HEK293T (cell line): ENCODE data around the gene EGFLAM.

Experiments used
- BHLHE40 ChIP-seq: fragments of 450-650 bp; IDR thresholded peaks from 2 replicates; pipeline ENCODE4 v1.6.1; 2016; ENCODE audit warnings: mild to moderate bottlenecking, moderate library complexity, borderline replicate concordance
- ELF4 ChIP-seq: fragments of 450-650 bp; IDR thresholded peaks from 2 replicates; pipeline ENCODE4 v1.6.1; 2017; ENCODE audit warnings: antibody characterized with exemption
- FOXK2 ChIP-seq: fragments of 450-650 bp; IDR thresholded peaks from 2 replicates; pipeline ENCODE4 v1.6.1; 2016; ENCODE audit warnings: mild to moderate bottlenecking
- FOXM1 ChIP-seq: fragments of 450-650 bp; IDR thresholded peaks from 2 replicates; pipeline ENCODE4 v1.6.1; 2017; ENCODE audit warnings: mild to moderate bottlenecking, borderline replicate concordance
- L3MBTL2 ChIP-seq: fragments of 450-650 bp; conservative IDR thresholded peaks from 2 replicates; pipeline ENCODE4 v1.6.1; 2016; ENCODE audit warnings: mild to moderate bottlenecking
- LEF1 ChIP-seq: fragments of 450-650 bp; IDR thresholded peaks from 2 replicates; pipeline ENCODE4 v1.6.1; 2017; ENCODE audit warnings: mild to moderate bottlenecking, borderline replicate concordance
- NFRKB ChIP-seq: fragments of 450-650 bp; IDR thresholded peaks from 2 replicates; pipeline ENCODE4 v1.6.1; 2016; ENCODE audit warnings: mild to moderate bottlenecking, moderate library complexity
- SP1 ChIP-seq: fragments of 450-650 bp; IDR thresholded peaks from 2 replicates; pipeline ENCODE4 v1.6.1; 2017
- SUZ12 ChIP-seq: fragments of 450-650 bp; IDR thresholded peaks from 2 replicates; pipeline ENCODE4 v1.6.1; 2016; ENCODE audit warnings: mild to moderate bottlenecking

- no peak for TF ChIP-seq BHLHE40
- TF ChIP-seq SUZ12 = no peak
- TF ChIP-seq NFRKB = no peak
- TF ChIP-seq FOXM1 = no peak
- TF ChIP-seq ELF4 = no peak
- TF ChIP-seq SP1 = no peak
- no peak for TF ChIP-seq L3MBTL2
- TF ChIP-seq FOXK2 = no peak
- no peak for TF ChIP-seq LEF1
Observed at GRCh38 chr5:38286002-38286401, 27.6 kb downstream of the EGFLAM start.
